ENCODE measurements around the gene TEX261.

TEX261 gene

DNA sequence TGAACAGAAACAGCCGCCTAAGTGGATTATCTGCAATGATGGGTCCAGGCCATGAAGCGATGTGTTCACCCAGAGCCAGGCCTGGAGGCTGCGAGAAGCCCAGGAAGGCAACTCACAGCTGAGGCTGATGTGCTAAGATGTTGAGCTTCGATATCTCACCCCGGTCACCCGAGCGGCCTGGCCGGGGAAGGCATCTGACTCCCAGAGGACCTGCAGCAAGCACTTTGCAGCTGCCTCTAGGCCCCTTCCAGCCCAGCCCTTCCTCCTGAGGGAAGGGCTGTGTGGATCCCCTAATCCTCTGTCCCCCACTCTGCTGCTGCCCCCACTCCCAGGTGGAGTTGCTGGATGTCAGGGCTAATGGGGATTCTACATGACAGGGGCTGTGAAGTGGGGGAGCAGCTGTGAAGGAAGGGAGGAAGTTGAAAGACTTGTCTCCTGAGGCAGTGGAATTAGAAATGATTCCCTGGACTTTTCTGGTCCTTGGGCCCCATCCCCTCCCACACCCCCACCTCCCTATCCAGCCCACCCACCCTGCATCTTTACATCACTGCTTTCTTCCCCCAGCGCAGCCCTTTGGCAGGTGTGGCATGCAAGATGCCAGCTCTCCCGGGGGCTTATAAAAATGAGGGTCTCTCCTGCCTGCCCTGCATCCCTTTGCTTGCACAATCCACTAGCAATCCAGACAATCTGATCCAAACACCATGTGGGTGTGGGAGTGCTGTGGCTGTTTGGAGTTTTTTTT is 54.7 kb downstream of the TEX261 start:
- FAIRE-seq (no peak), DNase-seq (ENCODE audit: insufficient read length, low spot score) (no peak)
- TF ChIP-seq POU2F2 (IDR thresholded peaks at IDR 0.05; ENCODE audit: low read depth, low read length) (no peak), POLR2AphosphoS5 (IDR thresholded peaks at IDR 0.05; ENCODE audit: low read depth, low read length) (no peak), PAX5 (IDR thresholded peaks at IDR 0.05; ENCODE audit: insufficient read depth, low read length, severe bottlenecking) (no peak), POLR2A (IDR thresholded peaks at IDR 0.05; ENCODE audit: low read depth, low read length) (no peak), TAF1 (IDR thresholded peaks at IDR 0.05; ENCODE audit: low read depth, low read length) (no peak), SPI1 (IDR thresholded peaks at IDR 0.05; ENCODE audit: low read depth, low read length) (no peak)

DNA sequence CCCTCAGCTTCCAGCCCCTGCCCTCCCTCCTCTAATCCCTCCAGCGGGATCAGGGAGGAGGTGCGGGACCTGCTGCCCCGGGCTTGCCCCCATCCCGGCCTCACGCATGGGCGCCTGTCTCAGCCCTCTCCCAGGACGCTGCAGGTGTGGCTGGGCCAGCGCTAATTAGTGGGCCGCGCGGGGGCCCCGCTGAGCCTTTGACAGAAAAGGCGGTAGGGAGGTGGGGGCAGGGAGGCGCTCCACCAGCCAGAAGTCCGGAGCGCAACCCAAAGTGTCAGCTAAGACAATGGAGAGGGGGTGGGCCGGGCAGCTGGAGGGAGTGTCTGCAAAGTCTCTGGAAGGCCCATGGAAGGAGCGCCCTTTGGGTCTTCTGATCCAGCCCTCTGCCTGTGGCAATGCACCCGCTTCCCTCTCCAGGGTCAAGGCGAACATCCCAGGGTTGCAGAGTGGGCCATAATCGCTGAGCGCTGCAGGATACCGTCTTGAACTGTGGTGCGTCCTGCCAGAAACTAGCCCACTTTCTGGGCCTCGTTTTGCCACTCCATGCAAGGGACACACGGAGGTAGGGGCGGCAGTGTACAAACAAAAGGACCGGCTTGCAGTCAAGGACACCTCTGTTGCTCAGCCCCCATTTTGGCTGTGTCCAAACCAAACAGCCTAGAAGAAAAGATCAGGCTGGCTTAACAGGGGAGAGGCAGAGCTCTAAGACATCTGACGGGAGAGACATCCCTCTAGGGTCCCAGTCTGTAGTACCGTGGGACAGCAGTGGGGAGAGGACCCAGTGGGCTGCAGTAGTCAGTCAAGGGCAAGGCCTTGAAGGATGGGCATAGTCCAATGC is 55.5 kb downstream of the TEX261 start:
- TF ChIP-seq POLR2A (IDR thresholded peaks at IDR 0.05; ENCODE audit: low read depth, low read length) (no peak), POLR2AphosphoS5 (IDR thresholded peaks at IDR 0.05; ENCODE audit: low read depth, low read length) (no peak), PAX5 (IDR thresholded peaks at IDR 0.05; ENCODE audit: insufficient read depth, low read length, severe bottlenecking) (no peak), SPI1 (IDR thresholded peaks at IDR 0.05; ENCODE audit: low read depth, low read length) (no peak), POU2F2 (IDR thresholded peaks at IDR 0.05; ENCODE audit: low read depth, low read length) (no peak), TAF1 (IDR thresholded peaks at IDR 0.05; ENCODE audit: low read depth, low read length) (no peak)
- DNase-seq (ENCODE audit: insufficient read length, low spot score): no peak
- FAIRE-seq: no peak

DNA sequence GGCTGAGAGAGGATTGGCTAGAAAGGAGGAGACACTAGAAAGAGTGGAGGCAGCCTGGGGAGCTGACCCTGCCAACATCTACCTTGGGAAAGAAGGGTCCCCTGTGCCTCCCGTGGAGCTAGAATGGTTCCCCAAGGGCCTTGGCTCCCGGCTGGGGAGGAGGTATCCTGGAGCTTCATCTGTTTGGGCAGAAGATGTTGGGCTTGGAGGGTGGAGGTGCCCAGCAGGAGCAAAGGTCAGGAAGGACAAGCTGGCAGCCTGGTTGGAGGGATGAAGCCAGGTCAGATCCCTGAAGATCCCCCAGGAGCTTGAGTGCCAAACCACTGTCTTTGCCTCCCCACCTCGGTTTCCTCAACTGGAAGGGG is 56.1 kb downstream of the TEX261 start:
- TF ChIP-seq POLR2AphosphoS5 (IDR thresholded peaks at IDR 0.05; ENCODE audit: low read depth, low read length) (no peak), SPI1 (IDR thresholded peaks at IDR 0.05; ENCODE audit: low read depth, low read length) (no peak), POLR2A (IDR thresholded peaks at IDR 0.05; ENCODE audit: low read depth, low read length) (no peak), POU2F2 (IDR thresholded peaks at IDR 0.05; ENCODE audit: low read depth, low read length) (no peak), TAF1 (IDR thresholded peaks at IDR 0.05; ENCODE audit: low read depth, low read length) (no peak), PAX5 (IDR thresholded peaks at IDR 0.05; ENCODE audit: insufficient read depth, low read length, severe bottlenecking) (no peak)
- DNase-seq (ENCODE audit: insufficient read length, low spot score): no peak
- FAIRE-seq: no peak

DNA sequence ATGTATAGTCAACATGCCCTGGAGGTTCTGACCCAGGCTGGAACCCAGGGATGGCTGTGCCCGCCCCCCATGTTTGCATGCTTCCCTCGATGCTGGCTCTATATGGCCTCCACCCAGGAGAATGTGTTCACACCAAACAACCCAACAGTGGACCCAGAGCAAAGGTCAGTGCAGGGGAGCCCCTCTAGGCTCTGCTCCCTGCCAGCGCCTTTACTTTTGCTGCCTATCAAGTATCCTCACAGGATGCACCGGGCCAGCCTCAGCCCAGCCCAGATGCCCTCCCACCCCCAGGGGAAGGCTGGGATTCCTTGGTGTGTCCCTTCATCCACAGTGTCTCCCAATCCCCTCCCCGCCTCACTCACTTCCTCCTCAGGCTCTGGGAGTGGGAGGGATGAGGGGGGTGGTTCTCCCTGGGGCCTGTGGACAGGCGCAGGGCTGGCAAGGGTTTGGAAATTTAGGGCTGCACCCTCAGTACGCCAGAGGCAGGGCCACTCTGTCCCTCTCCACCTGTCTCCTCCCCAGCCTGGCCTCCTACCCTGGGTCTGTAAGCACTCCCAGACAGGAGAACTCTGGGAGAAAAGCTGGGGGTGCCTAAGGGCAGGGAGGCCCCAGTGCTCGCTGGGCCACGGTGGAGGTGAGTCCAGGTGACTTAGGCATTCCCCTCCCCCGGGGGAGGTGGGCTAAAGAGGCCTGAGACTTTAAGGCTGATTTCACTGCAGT is 56.6 kb downstream of the TEX261 start:
- no peak for TF ChIP-seq PAX5 (IDR thresholded peaks at IDR 0.05; ENCODE audit: insufficient read depth, low read length, severe bottlenecking)
- TF ChIP-seq POLR2AphosphoS5 (IDR thresholded peaks at IDR 0.05; ENCODE audit: low read depth, low read length): no peak
- no peak for TF ChIP-seq POLR2A (IDR thresholded peaks at IDR 0.05; ENCODE audit: low read depth, low read length)
- no peak for TF ChIP-seq POU2F2 (IDR thresholded peaks at IDR 0.05; ENCODE audit: low read depth, low read length)
- no peak for TF ChIP-seq SPI1 (IDR thresholded peaks at IDR 0.05; ENCODE audit: low read depth, low read length)
- TF ChIP-seq TAF1 (IDR thresholded peaks at IDR 0.05; ENCODE audit: low read depth, low read length): no peak
- no peak for FAIRE-seq
- no peak for DNase-seq (ENCODE audit: insufficient read length, low spot score)

DNA sequence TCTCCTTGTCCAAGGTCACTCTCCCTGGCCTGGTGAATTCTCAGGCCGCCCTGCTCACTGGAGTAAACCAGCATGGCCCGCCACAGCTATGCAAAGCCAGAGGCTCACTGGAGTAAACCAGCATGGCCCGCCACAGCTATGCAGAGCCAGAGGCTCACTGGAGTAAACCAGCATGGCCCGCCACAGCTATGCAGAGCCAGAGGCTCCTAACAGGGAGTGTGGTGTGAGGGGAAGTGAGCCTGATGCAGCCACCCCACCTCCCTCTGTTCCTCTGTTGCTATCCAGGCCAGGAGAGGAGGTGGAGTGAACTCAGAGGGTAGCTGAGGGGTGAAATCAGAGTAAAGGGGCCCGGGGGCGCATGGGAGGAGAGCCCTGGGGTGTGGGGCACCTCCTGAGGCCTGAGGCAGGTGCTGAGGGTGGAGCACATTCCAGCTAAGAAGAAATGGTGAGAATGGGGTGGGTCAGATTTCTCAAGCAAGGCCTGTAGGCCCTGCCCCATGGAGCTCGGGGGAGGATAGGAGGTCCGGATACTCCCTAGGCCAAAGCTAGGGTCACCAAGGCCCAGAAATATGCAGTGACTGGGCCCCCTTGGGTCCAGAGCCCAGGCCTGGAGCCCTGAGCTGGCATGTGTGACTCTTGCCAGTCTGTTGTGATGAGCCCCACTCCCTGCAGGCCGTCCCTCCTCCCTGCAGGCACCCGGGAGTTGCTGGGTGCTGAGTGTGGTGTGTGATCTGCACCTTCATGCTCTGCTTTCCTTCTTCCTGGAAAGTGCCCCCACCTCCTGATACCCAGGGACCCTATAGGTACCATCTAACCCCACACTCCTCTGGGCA is 57.5 kb downstream of the TEX261 start:
- DNase-seq (ENCODE audit: insufficient read length, low spot score) (no peak), FAIRE-seq (no peak)
- no peak for TF ChIP-seq SPI1 (IDR thresholded peaks at IDR 0.05; ENCODE audit: low read depth, low read length)
- no peak for TF ChIP-seq TAF1 (IDR thresholded peaks at IDR 0.05; ENCODE audit: low read depth, low read length)

DNA sequence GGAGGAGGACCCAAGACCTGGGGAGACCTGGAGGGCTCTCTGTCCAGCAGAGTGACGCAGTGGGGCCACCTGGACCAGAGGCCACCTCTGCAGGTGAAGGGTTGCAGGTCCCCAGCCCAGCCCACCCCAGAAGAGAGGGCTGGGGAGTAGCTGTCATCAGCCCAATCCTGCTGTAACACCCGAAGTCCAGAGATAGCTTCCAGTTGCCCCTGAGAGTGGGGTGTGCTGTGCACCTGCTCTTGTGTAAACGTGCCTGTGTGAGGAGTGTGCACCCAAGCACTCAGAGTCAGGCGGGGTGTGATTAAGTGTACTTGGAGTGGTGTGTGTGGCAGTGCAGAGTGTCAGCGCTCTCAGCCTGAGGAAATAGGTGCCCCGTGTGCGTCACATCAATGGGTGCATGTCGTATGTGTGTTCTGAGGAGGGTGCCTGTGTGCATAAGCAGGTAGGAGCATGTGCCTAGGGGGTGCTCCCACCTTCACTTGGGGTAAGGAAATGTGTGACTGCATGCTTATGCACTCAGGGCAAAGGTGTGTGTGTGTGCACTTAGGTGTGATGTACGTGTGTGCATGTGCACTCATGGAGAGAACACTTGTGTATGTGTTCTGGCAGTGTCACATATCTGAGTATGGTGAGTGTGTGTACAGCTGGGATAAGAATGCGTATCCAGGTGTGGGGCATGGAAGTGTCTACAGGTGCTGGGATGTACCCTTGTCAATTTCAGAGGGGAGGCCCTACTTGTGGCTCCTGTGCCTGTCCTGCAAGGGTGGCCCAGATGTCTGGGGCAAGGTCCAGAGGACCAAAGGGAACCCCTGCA is 58.3 kb downstream of the TEX261 start:
- TF ChIP-seq POU2F2 (IDR thresholded peaks at IDR 0.05; ENCODE audit: low read depth, low read length): no peak
- TF ChIP-seq POLR2A (IDR thresholded peaks at IDR 0.05; ENCODE audit: low read depth, low read length): no peak
- TF ChIP-seq TAF1 (IDR thresholded peaks at IDR 0.05; ENCODE audit: low read depth, low read length): no peak
- no peak for TF ChIP-seq SPI1 (IDR thresholded peaks at IDR 0.05; ENCODE audit: low read depth, low read length)
- no peak for TF ChIP-seq POLR2AphosphoS5 (IDR thresholded peaks at IDR 0.05; ENCODE audit: low read depth, low read length)
- TF ChIP-seq PAX5 (IDR thresholded peaks at IDR 0.05; ENCODE audit: insufficient read depth, low read length, severe bottlenecking): no peak
- FAIRE-seq (no peak), DNase-seq (ENCODE audit: insufficient read length, low spot score) (no peak)
